T-helper 2 cell (primary cell): ENCODE data around the gene GTF2F2.
"Not testable (repeated sequence)": the region's sequence is repeated elsewhere in the genome, so short reads cannot be mapped to it uniquely, and the experiment has no call there.

ENCODE experiments used
- DNase-seq, 5 experiments: peaks; one replicate each; pipeline versions ENCODE4 v3.0.0 to v3.0.0-alpha.2; 2012 to 2022

The GTF2F2 gene

GRCh38 chr13:45219123-45219891 is 99.0 kb downstream of the GTF2F2 start:
- no peak for DNase-seq

- DNase-seq, result no peak
These were observed 99.6 kb downstream of the GTF2F2 start for GRCh38 chr13:45219938-45220375.

GRCh38 chr13:45220403-45220802 is 100.1 kb downstream of the GTF2F2 start:
- no peak for DNase-seq

- no peak for DNase-seq
These were observed 102.2 kb downstream of the GTF2F2 start for GRCh38 chr13:45222516-45222915.

- no peak for DNase-seq
These were observed 102.6 kb downstream of the GTF2F2 start for GRCh38 chr13:45222919-45223318.

- DNase-seq, result no peak
These were observed 103.9 kb downstream of the GTF2F2 start for GRCh38 chr13:45224176-45224575.

- DNase-seq, result no peak
These were observed 105.1 kb downstream of the GTF2F2 start for GRCh38 chr13:45225370-45225769.

- no peak for DNase-seq
These were observed 105.7 kb downstream of the GTF2F2 start for GRCh38 chr13:45226024-45226423.

GRCh38 chr13:45228002-45228401 is 107.7 kb downstream of the GTF2F2 start:
- DNase-seq, result no peak

GRCh38 chr13:45229172-45229571 is 108.9 kb downstream of the GTF2F2 start:
- DNase-seq, result no peak

- DNase-seq, result no peak
These were observed 111.0 kb downstream of the GTF2F2 start for GRCh38 chr13:45231305-45231704.

- DNase-seq, result no peak
These were observed 111.4 kb downstream of the GTF2F2 start for GRCh38 chr13:45231722-45232121.

GRCh38 chr13:45232591-45232990 is 112.3 kb downstream of the GTF2F2 start:
- DNase-seq, result no peak

GRCh38 chr13:45238945-45239795 is 118.9 kb downstream of the GTF2F2 start:
- no peak for DNase-seq

GRCh38 chr13:45240143-45240542 is 119.8 kb downstream of the GTF2F2 start:
- no peak for DNase-seq

- DNase-seq, result no peak
These were observed 121.8 kb downstream of the GTF2F2 start for GRCh38 chr13:45242070-45242469.

GRCh38 chr13:45242524-45242923 is 122.2 kb downstream of the GTF2F2 start:
- no peak for DNase-seq

- no peak for DNase-seq
These were observed 122.8 kb downstream of the GTF2F2 start for GRCh38 chr13:45243077-45243476.

GRCh38 chr13:45244736-45245135 is 124.4 kb downstream of the GTF2F2 start:
- not testable (repeated sequence) for DNase-seq

- DNase-seq, result no peak
These were observed 129.4 kb downstream of the GTF2F2 start for GRCh38 chr13:45249662-45250061.

- no peak for DNase-seq
These were observed 134.1 kb downstream of the GTF2F2 start for GRCh38 chr13:45254396-45254795.

- no peak for DNase-seq
These were observed 135.1 kb downstream of the GTF2F2 start for GRCh38 chr13:45255247-45255987.

- peak in 1 of 5 experiments; percentile 2 for DNase-seq
These were observed 135.9 kb downstream of the GTF2F2 start for GRCh38 chr13:45256254-45256653.
